KOPT-K1 (cell line): ENCODE data around the gene ZNF557.

Experiments
- H3K27ac ChIP-seq: fragments of 200-600 bp; sonication (generic); 2 replicates; pipeline ENCODE4 v1.5.1; 2016; ENCODE audit warnings: antibody characterized with exemption, mild to moderate bottlenecking, low read depth, low read length; ENCODE audit not compliant: poor library complexity, severe bottlenecking
- H3K36me3 ChIP-seq: fragments of 200-600 bp; sonication (generic); 2 replicates; pipeline ENCODE4 v1.5.1; 2017; ENCODE audit warnings: antibody characterized with exemption, mild to moderate bottlenecking, low read length, moderate library complexity; ENCODE audit not compliant: insufficient read depth
- H3K9me3 ChIP-seq: fragments of 200-600 bp; sonication (generic); 2 replicates; pipeline ENCODE4 v1.5.1; 2017; ENCODE audit warnings: antibody characterized with exemption, low read length, mild to moderate bottlenecking; ENCODE audit not compliant: insufficient read depth, poor library complexity, severe bottlenecking

Gene ZNF557

GRCh38 chr19:7101498-7102253 is 32.2 kb downstream of the ZNF557 start:
- no peaks in the 10 kb centered on the region for H3K36me3 ChIP-seq
- peaks cover under 1% of the 10 kb centered on the region for H3K9me3 ChIP-seq

GRCh38 chr19:7104747-7105447 is 35.4 kb downstream of the ZNF557 start:
- no peaks in the 10 kb centered on the region for H3K36me3 ChIP-seq
- H3K27ac ChIP-seq: no peak overlapping the region
- H3K9me3 ChIP-seq: no peaks in the 10 kb centered on the region

More at GRCh38 chr19:7101498-7102253, 32.2 kb downstream of the ZNF557 start:
- no peak overlapping the region for H3K27ac ChIP-seq

GRCh38 chr19:7106711-7107657 is 37.5 kb downstream of the ZNF557 start:
- no peaks in the 10 kb centered on the region for H3K9me3 ChIP-seq
- no peak overlapping the region for H3K27ac ChIP-seq
- H3K36me3 ChIP-seq: no peaks in the 10 kb centered on the region

- no peak overlapping the region for H3K27ac ChIP-seq
- H3K36me3 ChIP-seq: no peaks in the 10 kb centered on the region
- peaks cover 11% of the 10 kb centered on the region for H3K9me3 ChIP-seq
Measured at GRCh38 chr19:7109678-7110289, 40.3 kb downstream of the ZNF557 start.

- H3K27ac ChIP-seq: no peak overlapping the region
Measured at GRCh38 chr19:7112675-7113074, 43.2 kb downstream of the ZNF557 start.

GRCh38 chr19:7113233-7113632 is 43.7 kb downstream of the ZNF557 start:
- Histone ChIP-seq H3K36me3 (no peaks in the 10 kb centered on the region), H3K27ac (no peak overlapping the region), H3K9me3 (peaks cover 11% of the 10 kb centered on the region)

More at GRCh38 chr19:7112675-7113074, 43.2 kb downstream of the ZNF557 start:
- H3K36me3 ChIP-seq: no peaks in the 10 kb centered on the region
- H3K9me3 ChIP-seq: peaks cover 11% of the 10 kb centered on the region

- no peak overlapping the region for H3K27ac ChIP-seq
- peaks cover 11% of the 10 kb centered on the region for H3K9me3 ChIP-seq
- no peaks in the 10 kb centered on the region for H3K36me3 ChIP-seq
Measured at GRCh38 chr19:7115721-7116120, 46.2 kb downstream of the ZNF557 start.

GRCh38 chr19:7117248-7117647 is 47.7 kb downstream of the ZNF557 start:
- peaks cover 11% of the 10 kb centered on the region for H3K9me3 ChIP-seq
- no peak overlapping the region for H3K27ac ChIP-seq
- no peaks in the 10 kb centered on the region; the same call in 1 of the 2 replicates for H3K36me3 ChIP-seq

GRCh38 chr19:7119582-7119981 is 50.1 kb downstream of the ZNF557 start:
- Histone ChIP-seq H3K27ac (no peak overlapping the region), H3K9me3 (no peaks in the 10 kb centered on the region), H3K36me3 (peaks cover under 1% of the 10 kb centered on the region; the same call in 1 of the 2 replicates)

GRCh38 chr19:7120499-7120898 is 51.0 kb downstream of the ZNF557 start:
- peaks cover 10% of the 10 kb centered on the region; the same call in 1 of the 2 replicates for H3K36me3 ChIP-seq
- no peak overlapping the region for H3K27ac ChIP-seq
- H3K9me3 ChIP-seq: peaks cover 2% of the 10 kb centered on the region

- no peak overlapping the region for H3K27ac ChIP-seq
- H3K36me3 ChIP-seq: peaks cover 19% of the 10 kb centered on the region; the same call in 1 of the 2 replicates
- peaks cover 12% of the 10 kb centered on the region for H3K9me3 ChIP-seq
Measured at GRCh38 chr19:7122701-7123100, 53.2 kb downstream of the ZNF557 start.

GRCh38 chr19:7124782-7125181 is 55.3 kb downstream of the ZNF557 start:
- Histone ChIP-seq H3K27ac (no peak overlapping the region), H3K36me3 (peaks cover 19% of the 10 kb centered on the region; the same call in 1 of the 2 replicates), H3K9me3 (peaks cover 12% of the 10 kb centered on the region)

GRCh38 chr19:7125221-7125620 is 55.7 kb downstream of the ZNF557 start:
- H3K27ac ChIP-seq: no peak overlapping the region
- peaks cover 19% of the 10 kb centered on the region; the same call in 1 of the 2 replicates for H3K36me3 ChIP-seq
- peaks cover 12% of the 10 kb centered on the region for H3K9me3 ChIP-seq

- Histone ChIP-seq H3K36me3 (peaks cover 19% of the 10 kb centered on the region; the same call in 1 of the 2 replicates), H3K9me3 (peaks cover 12% of the 10 kb centered on the region), H3K27ac (no peak overlapping the region)
Measured at GRCh38 chr19:7126132-7126531, 56.6 kb downstream of the ZNF557 start.
